ENCODE measurements around the gene VSIG10L2.
"Not testable (repeated sequence)": the region's sequence is repeated elsewhere in the genome, so short reads cannot be mapped to it uniquely, and the experiment has no call there.

Gene VSIG10L2

GRCh38 chr11:125971618-125972017, 25.8 kb downstream of the VSIG10L2 start:
- no peak for DNase-seq

- no peak for DNase-seq
Measured at GRCh38 chr11:125974284-125974683, 28.4 kb downstream of the VSIG10L2 start.

- no peak for DNase-seq
Measured at GRCh38 chr11:125975634-125976033, 29.8 kb downstream of the VSIG10L2 start.

- DNase-seq = no peak
Measured at GRCh38 chr11:125976156-125976555, 30.3 kb downstream of the VSIG10L2 start.

GRCh38 chr11:125977333-125977732, 31.5 kb downstream of the VSIG10L2 start:
- no peak for DNase-seq

GRCh38 chr11:125978181-125978716, 32.4 kb downstream of the VSIG10L2 start:
- DNase-seq = no peak

GRCh38 chr11:125978778-125979407, 33.0 kb downstream of the VSIG10L2 start:
- DNase-seq = no peak

GRCh38 chr11:125979511-125979910, 33.7 kb downstream of the VSIG10L2 start:
- DNase-seq = no peak

- DNase-seq = no peak
Measured at GRCh38 chr11:125980436-125980835, 34.6 kb downstream of the VSIG10L2 start.

- DNase-seq = no peak
Measured at GRCh38 chr11:125982348-125982730, 36.5 kb downstream of the VSIG10L2 start.

- DNase-seq = not testable (repeated sequence)
Measured at GRCh38 chr11:125985956-125986355, 40.1 kb downstream of the VSIG10L2 start.

GRCh38 chr11:125987066-125987641, 41.3 kb downstream of the VSIG10L2 start:
- DNase-seq = no peak

- no peak for DNase-seq
Measured at GRCh38 chr11:125990244-125990643, 44.4 kb downstream of the VSIG10L2 start.

- no peak for DNase-seq
Measured at GRCh38 chr11:125992893-125993292, 47.0 kb downstream of the VSIG10L2 start.

- no peak for DNase-seq
Measured at GRCh38 chr11:125994509-125994908, 48.7 kb downstream of the VSIG10L2 start.

- DNase-seq = no peak
Measured at GRCh38 chr11:125995313-125995712, 49.5 kb downstream of the VSIG10L2 start.

GRCh38 chr11:125998267-125998666, 52.4 kb downstream of the VSIG10L2 start:
- DNase-seq = no peak

GRCh38 chr11:125999234-125999880, 53.5 kb downstream of the VSIG10L2 start:
- DNase-seq = no peak

- no peak for DNase-seq
Measured at GRCh38 chr11:126002181-126002580, 56.3 kb downstream of the VSIG10L2 start.

Data from SHP77 (cell line).